Measurements from ENCODE around the gene CIAO3. TPM values are rescaled to one million over a fixed set of nuclear protein-coding genes. Genes with fewer than 3 reads are reported as not detected.

The CIAO3 gene
- total RNA-seq, 1 experiment from 2014 or later: 51.9 TPM

- no peak for TF ChIP-seq CTCF (IDR thresholded peaks at IDR 0.05; ENCODE audit: unreplicated experiment)
- Mint-ChIP-seq H3K4me1 (ENCODE audit: low read depth, unreplicated experiment) (peaks cover 16% of the 10 kb centered on the region), H3K27ac (ENCODE audit: unreplicated experiment) (peak within 1 kb of the TSS; percentile 89), H3K36me3 (ENCODE audit: insufficient read depth, unreplicated experiment) (peaks cover 92% of the 10 kb centered on the region), H3K27me3 (ENCODE audit: unreplicated experiment) (no peaks in the 10 kb centered on the region), H3K9me3 (ENCODE audit: low read depth, unreplicated experiment) (no peaks in the 10 kb centered on the region), H3K4me3 (ENCODE audit: low read depth, unreplicated experiment) (peak within 1 kb of the TSS; percentile 94)
- CTCF ChIA-PET: interaction anchor here (1.4 kb wide), 1 partner anchor 19 kb away, joined by 3 read pairs; no protein-coding TSS in a partner anchor
- BruUV-seq (replicated peaks): no TSS peak
- peak; percentile 99 for DNase-seq
- intact Hi-C loops (cut with micrococcal nuclease; ENCODE audit: unreplicated experiment): no loop called here
These were observed 56.6 kb downstream of the CIAO3 start, which contains the start of gene JMJD8 for GRCh38 chr16:684071-684794. Gene JMJD8 (minus strand): TSS chr16:684334. CDS start chr16:684319, 15 bp downstream.

GRCh38 chr16:683396-684070 lies 57.3 kb downstream of the CIAO3 start:
- Mint-ChIP-seq H3K27ac (ENCODE audit: unreplicated experiment) (peak overlapping the region; percentile 89), H3K27me3 (ENCODE audit: unreplicated experiment) (no peaks in the 10 kb centered on the region), H3K9me3 (ENCODE audit: low read depth, unreplicated experiment) (no peaks in the 10 kb centered on the region), H3K36me3 (ENCODE audit: insufficient read depth, unreplicated experiment) (peaks cover 93% of the 10 kb centered on the region), H3K4me1 (ENCODE audit: low read depth, unreplicated experiment) (peaks cover 16% of the 10 kb centered on the region), H3K4me3 (ENCODE audit: low read depth, unreplicated experiment) (peak overlapping the region; percentile 94)
- intact Hi-C loops (cut with micrococcal nuclease; ENCODE audit: unreplicated experiment): no loop called here
- TF ChIP-seq CTCF (IDR thresholded peaks at IDR 0.05; ENCODE audit: unreplicated experiment): no peak
- no TSS peak for BruUV-seq (replicated peaks)
- DNase-seq: peak; percentile 46
- CTCF ChIA-PET: interaction anchor here (1.4 kb wide), 1 partner anchor 18 kb away, joined by 3 read pairs; no protein-coding TSS in a partner anchor

- peak overlapping the region; percentile 89 for H3K27ac Mint-ChIP-seq (ENCODE audit: unreplicated experiment)
- peak overlapping the region; percentile 94 for H3K4me3 Mint-ChIP-seq (ENCODE audit: low read depth, unreplicated experiment)
- DNase-seq: no peak
- no peaks in the 10 kb centered on the region for H3K9me3 Mint-ChIP-seq (ENCODE audit: low read depth, unreplicated experiment)
- CTCF ChIA-PET: no interaction called here
- H3K4me1 Mint-ChIP-seq (ENCODE audit: low read depth, unreplicated experiment): peaks cover 16% of the 10 kb centered on the region
- H3K27me3 Mint-ChIP-seq (ENCODE audit: unreplicated experiment): no peaks in the 10 kb centered on the region
- peaks cover 88% of the 10 kb centered on the region for H3K36me3 Mint-ChIP-seq (ENCODE audit: insufficient read depth, unreplicated experiment)
- TF ChIP-seq CTCF (IDR thresholded peaks at IDR 0.05; ENCODE audit: unreplicated experiment): no peak
- intact Hi-C loops (cut with micrococcal nuclease; ENCODE audit: unreplicated experiment): no loop called here
- TSS peak; percentile 65 for BruUV-seq (replicated peaks)
These were observed 58.1 kb downstream of the CIAO3 start for GRCh38 chr16:682493-683395.

- peaks cover 18% of the 10 kb centered on the region for H3K4me1 Mint-ChIP-seq (ENCODE audit: low read depth, unreplicated experiment)
- no peak for TF ChIP-seq CTCF (IDR thresholded peaks at IDR 0.05; ENCODE audit: unreplicated experiment)
- intact Hi-C loops (cut with micrococcal nuclease; ENCODE audit: unreplicated experiment): no loop called here
- H3K36me3 Mint-ChIP-seq (ENCODE audit: insufficient read depth, unreplicated experiment): peaks cover 89% of the 10 kb centered on the region
- no peaks in the 10 kb centered on the region for H3K9me3 Mint-ChIP-seq (ENCODE audit: low read depth, unreplicated experiment)
- TSS peak; percentile 75 for BruUV-seq (replicated peaks)
- CTCF ChIA-PET: interaction anchor here (1.2 kb wide), 1 partner anchor 8 kb away, joined by 3 read pairs; the partner anchor contains the start of gene WDR24
- H3K27ac Mint-ChIP-seq (ENCODE audit: unreplicated experiment): peak overlapping the region; percentile 89
- peak; percentile 53 for DNase-seq
- peak overlapping the region; percentile 94 for H3K4me3 Mint-ChIP-seq (ENCODE audit: low read depth, unreplicated experiment)
- no peaks in the 10 kb centered on the region for H3K27me3 Mint-ChIP-seq (ENCODE audit: unreplicated experiment)
These were observed 58.9 kb downstream of the CIAO3 start for GRCh38 chr16:681746-682427.

Data from Calu3 (cell line).